Vagina (tissue), 2 donors: Measurements from ENCODE around the gene ZER1. TPM values are rescaled to one million over a fixed set of nuclear protein-coding genes. Genes with fewer than 3 reads are reported as not detected.

Experiments
- DNase-seq, 2 donors: peaks; one replicate each; pipeline ENCODE4 v3.0.0-alpha.2; 2017; ENCODE audit errors: extremely low spot score in 2 of 2
- H3K27ac ChIP-seq: fragments of 200-600 bp; sonication (generic); one replicate; pipeline ENCODE4 v1.5.1; 2019
- H3K27me3 ChIP-seq: fragments of 200-600 bp; sonication (generic); one replicate; pipeline ENCODE4 v1.5.1; 2019
- H3K36me3 ChIP-seq, 2 donors: fragments of 200-600 bp; sonication (generic); one replicate each; pipeline ENCODE4 v1.5.1; 2017 to 2019
- H3K4me1 ChIP-seq: fragments of 200-600 bp; sonication (generic); one replicate; pipeline ENCODE4 v1.5.1; 2019
- H3K4me3 ChIP-seq, 2 donors: fragments of 200-600 bp; sonication (generic); 1 replicate in 1 of 2; 2 replicates in 1 of 2; pipeline ENCODE4 v1.5.1; 2016 to 2019
- H3K9me3 ChIP-seq: fragments of 200-600 bp; sonication (generic); one replicate; pipeline ENCODE4 v1.5.1; 2019
- CTCF ChIP-seq, 3 experiments: fragments of 450-650 bp in 2 of 3; fragments of 200-600 bp in 1 of 3; sonication (generic) in 1 of 3; IDR thresholded peaks; one replicate each; pipeline ENCODE4 v1.5.1; 2017 to 2019; ENCODE audit warnings: antibody characterized with exemption in 3 of 3, mild to moderate bottlenecking in 2 of 3, moderate library complexity in 2 of 3
- POLR2A ChIP-seq, 2 donors: fragments of 450-650 bp; IDR thresholded peaks; one replicate each; pipeline ENCODE4 v1.6.1; 2017; ENCODE audit warnings: antibody characterized with exemption in 2 of 2, mild to moderate bottlenecking in 2 of 2, moderate library complexity in 2 of 2
- POLR2AphosphoS5 ChIP-seq, 2 donors: sonication (generic); formaldehyde crosslinking; IDR thresholded peaks; one replicate each; pipeline ENCODE4 v1.9.0; 2017; ENCODE audit warnings: antibody characterized with exemption in 2 of 2, mild to moderate bottlenecking in 2 of 2, low read depth in 1 of 2; ENCODE audit not compliant: insufficient read depth in 1 of 2
- intact Hi-C: fragments of 100-400 bp; cut with DNase I; formaldehyde crosslinking; loops from one replicate; pipeline ENCODE4 v1.15.1; 2023
- total RNA-seq: library from RNA; depleted of rRNA; stranded (reverse); fragments of >200 nt; gene quantifications from one replicate; pipeline ENCODE4 v1.2.3, GENCODE V29; 2016

ZER1 gene
- total RNA-seq, 1 donor from 2014 or later, result 54.8 TPM

- intact Hi-C loops, result loop anchor here (10.0 kb wide), 1 partner anchor 56 kb away; no protein-coding TSS in a partner anchor
- Histone ChIP-seq H3K4me1 (peaks cover 28% of the 10 kb centered on the region), H3K4me3 (peak overlapping the region; percentile 79 to 97), H3K27ac (peak overlapping the region; percentile 81), H3K36me3 (peaks cover 0 to 42% of the 10 kb centered on the region in 2 donors), H3K9me3 (no peaks in the 10 kb centered on the region), H3K27me3 (no peaks in the 10 kb centered on the region)
- no peak for DNase-seq
- no peak for TF ChIP-seq POLR2AphosphoS5 (IDR thresholded peaks at IDR 0.05; ENCODE audit: insufficient read depth in 1 of 2, low read depth in 1 of 2)
- TF ChIP-seq POLR2A (IDR thresholded peaks at IDR 0.05), result no peak
- no peak for TF ChIP-seq CTCF (IDR thresholded peaks at IDR 0.05)
Observed at GRCh38 chr9:128690684-128691034, 81.1 kb downstream of the ZER1 start.

- peaks cover 34% of the 10 kb centered on the region for H3K4me1 ChIP-seq
- peak overlapping the region; percentile 79 to 97 for H3K4me3 ChIP-seq
- intact Hi-C loops, result loop anchor here (10.0 kb wide), 2 partner anchors 55 to 135 kb away; partner anchors contain the start of gene SPTAN1
- no peaks in the 10 kb centered on the region for H3K27me3 ChIP-seq
- peaks cover 0 to 38% of the 10 kb centered on the region in 2 donors for H3K36me3 ChIP-seq
- H3K27ac ChIP-seq, result peak overlapping the region; percentile 81
- no peaks in the 10 kb centered on the region for H3K9me3 ChIP-seq
- TF ChIP-seq POLR2AphosphoS5 (IDR thresholded peaks at IDR 0.05; ENCODE audit: insufficient read depth in 1 of 2, low read depth in 1 of 2) (no peak), CTCF (IDR thresholded peaks at IDR 0.05) (no peak), POLR2A (IDR thresholded peaks at IDR 0.05) (no peak)
- DNase-seq, result no peak
Observed at GRCh38 chr9:128689820-128690683, 81.7 kb downstream of the ZER1 start.

- H3K36me3 ChIP-seq, result peaks cover 0 to 31% of the 10 kb centered on the region in 2 donors
- TF ChIP-seq CTCF (IDR thresholded peaks at IDR 0.05), result no peak
- intact Hi-C loops, result loop anchor here (10.0 kb wide), 1 partner anchor 135 kb away; the partner anchor contains the start of gene SPTAN1
- DNase-seq, result no peak
- H3K4me3 ChIP-seq, result peak overlapping the region; percentile 79 to 97
- H3K4me1 ChIP-seq, result peaks cover 41% of the 10 kb centered on the region
- no peaks in the 10 kb centered on the region for H3K9me3 ChIP-seq
- no peaks in the 10 kb centered on the region for H3K27me3 ChIP-seq
- H3K27ac ChIP-seq, result peak overlapping the region; percentile 97
Observed at GRCh38 chr9:128689293-128689774, 82.4 kb downstream of the ZER1 start.

GRCh38 chr9:128688501-128689292 is 83.0 kb downstream of the ZER1 start, which contains the start of gene SET:
Gene SET, plus strand, starts transcription at chr9:128689222. Its CDS starts 361 bp downstream, at chr9:128689583.
- peaks cover 0 to 24% of the 10 kb centered on the region in 2 donors for H3K36me3 ChIP-seq
- intact Hi-C loops, result loop anchor here (10.0 kb wide), 1 partner anchor 134 kb away; the partner anchor contains the start of gene SPTAN1
- peak within 1 kb of the TSS; percentile 79 to 97 for H3K4me3 ChIP-seq
- no peaks in the 10 kb centered on the region for H3K27me3 ChIP-seq
- DNase-seq, result no peak
- H3K9me3 ChIP-seq, result no peaks in the 10 kb centered on the region
- H3K4me1 ChIP-seq, result peaks cover 42% of the 10 kb centered on the region
- peak within 1 kb of the TSS; percentile 97 for H3K27ac ChIP-seq
- TF ChIP-seq POLR2A (IDR thresholded peaks at IDR 0.05), result peak; percentile 54 to 99
- no peak for TF ChIP-seq CTCF (IDR thresholded peaks at IDR 0.05)
- peak in 1 of 2 donors; percentile 67 for TF ChIP-seq POLR2AphosphoS5 (IDR thresholded peaks at IDR 0.05; ENCODE audit: insufficient read depth in 1 of 2, low read depth in 1 of 2)
